Heart right ventricle (tissue), 16 donors: ENCODE results near the gene GPI. TPM values are rescaled to one million over a fixed set of nuclear protein-coding genes. Genes with fewer than 3 reads are reported as not detected.
A peak's percentile ranks its signal among the peaks of the same experiment; 100 is the strongest.

Experiments used
- ATAC-seq, 8 donors: fragments of 200-7000 bp; cut with Tn5 transposase; one replicate each; pipeline ENCODE4 v1.9.1; 2020; ENCODE audit warnings: mild to moderate bottlenecking in 8 of 8, moderate library complexity in 8 of 8, moderate number of reproducible peaks in 1 of 8
- DNase-seq, 2 donors: peaks; one replicate each; pipeline ENCODE4 v3.0.0-alpha.2; 2020
- H3K27ac ChIP-seq, 10 donors: fragments of 200-600 bp; sonication (generic) in 2 of 10; one replicate each; pipeline versions ENCODE4 v1.5.0 to v1.8.0; 2020 to 2022; ENCODE audit warnings: mild to moderate bottlenecking in 3 of 10
- H3K27me3 ChIP-seq, 7 donors: fragments of 200-600 bp; one replicate each; pipeline ENCODE4 v1.8.0; 2021 to 2022; ENCODE audit warnings: mild to moderate bottlenecking in 2 of 7
- H3K36me3 ChIP-seq, 9 donors: fragments of 200-600 bp; sonication (generic) in 1 of 9; one replicate each; pipeline versions ENCODE4 v1.5.0 to v1.8.0; 2020 to 2022; ENCODE audit warnings: mild to moderate bottlenecking in 2 of 9
- H3K4me1 ChIP-seq, 9 donors: fragments of 200-600 bp; sonication (generic) in 1 of 9; one replicate each; pipeline versions ENCODE4 v1.5.0 to v1.8.0; 2020 to 2022; ENCODE audit warnings: mild to moderate bottlenecking in 4 of 9
- H3K4me3 ChIP-seq, 10 donors: fragments of 200-600 bp; sonication (generic) in 2 of 10; one replicate each; pipeline versions ENCODE4 v1.5.0 to v1.8.0; 2020 to 2022; ENCODE audit warnings: mild to moderate bottlenecking in 7 of 10, moderate library complexity in 2 of 10
- H3K9me3 ChIP-seq, 11 donors: fragments of 200-600 bp in 10 of 11; sonication (generic) in 2 of 11; one replicate each; pipeline versions ENCODE4 v1.5.0 to v1.8.0; 2013 to 2022; ENCODE audit warnings: mild to moderate bottlenecking in 2 of 11, control low read depth in 1 of 11, moderate library complexity in 1 of 11
- WGBS, 2 donors: extraction: QIAGEN DNeasy Blood & Tissue Kit; methylation state at CpG; one replicate each; pipeline ENCODE4 v1.1.7; 2013; ENCODE audit warnings: inconsistent platforms in 1 of 2; 5-methylcytosine and 5-hydroxymethylcytosine counted together
- intact Hi-C, 10 donors: fragments of 100-400 bp; cut with DNase I; formaldehyde crosslinking; loops; one replicate each; pipeline versions ENCODE4 v1.11.1 to v1.14.2; 2022
- polyA plus RNA-seq, 2 donors: library from polyadenylated mRNA; stranded (reverse); fragments of 200-250 nt; gene quantifications; one replicate each; pipeline ENCODE4 v1.2.3, GENCODE V29; 2013
- total RNA-seq, 10 donors: library from RNA; stranded (reverse); fragmentation: NEBNext Ultra II Directional in 3 of 10; extraction: Animal tissue kit (Norgen Biotek cat#: 25700) in 3 of 10; gene quantifications; one replicate each; pipeline versions ENCODE4 v1.2.1 to v1.2.4, GENCODE V29; 2021 to 2023
- TF ChIP-seq, protein P1 (sequence below), 9 donors: fragments of 200-600 bp; sonication (generic) in 2 of 9; IDR thresholded peaks; one replicate each; pipeline versions ENCODE4 v1.5.0 to v1.8.0; 2021 to 2022; ENCODE audit warnings: antibody characterized with exemption in 9 of 9, mild to moderate bottlenecking in 5 of 9, moderate library complexity in 1 of 9
- donor health status: Arrhythmogenic right ventricular cardiomyopathy.
- donor health status: ischemic (EF 13 %, LVEDD 7.1; RV severe dilation, severe dysfunction).
- donor health status: healthy with polysubstance abuse.
- donor health status: DM: no; HTN: yes; CAD: no.
- donor health status: DM: no; HTN: no; CAD: no.
- donor health status: ischemic (EF 25% LVEDD 6.9; RV normal size, moderate dysfunction).
- donor health status: ischemic (EF 25% LVEDD 5.7; RV mildly dilated, moderate dysfunction).
- donor health status: healthy.
- donor health status: DM: yes; HTN: yes; CAD: no.
- donor health status: Ischemic cardiomyopathy.
- donor health status: ischemic (EF 35%, LVEDD 5.7; RV mildly dilated, moderate dysfunction).
- donor health status: nonischemic (EF 11% LVEDD 7.7; RV severe dilation, severe dysfunction).
- donor health status: DM: yes; HTN: yes; CAD: no.
- donor health status: PGD.
- donor health status: ischemic (EF 29% LVEDD 5.4; RV normal size, mild dysfunction).
- donor health status: nonischemic (EF 23%, LVEDD 6.1; RV moderate dilation, normal function).

The GPI gene
- total and polyA plus RNA-seq, 12 donors: 178 to 711 (median 558) TPM

DNA sequence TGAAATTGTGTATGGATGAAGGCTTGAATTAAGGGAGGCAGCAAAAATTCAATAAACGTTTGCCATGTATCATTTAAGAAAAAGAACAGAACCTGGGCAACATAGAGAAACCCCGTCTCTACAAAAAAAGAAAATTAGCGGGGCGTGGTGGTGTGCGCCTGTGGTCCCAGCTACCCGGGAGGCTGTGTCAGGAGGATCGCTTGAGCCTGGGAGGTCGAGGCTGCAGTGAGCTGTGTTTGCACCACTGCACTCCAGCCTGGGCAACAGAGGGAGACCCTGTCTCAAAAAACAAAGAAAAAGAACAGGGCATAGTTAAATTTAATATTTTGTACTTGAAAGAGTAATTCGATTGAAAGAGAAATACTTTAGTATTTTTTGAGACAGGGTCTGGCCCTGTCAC is 64.6 kb downstream of the GPI start:
- no peaks in the 10 kb centered on the region for H3K9me3 ChIP-seq
- H3K4me3 ChIP-seq: peak overlapping the region; percentile 76 to 98 (median 90)
- H3K4me1 ChIP-seq: peaks cover 11 to 64% (median 49%) of the 10 kb centered on the region in 9 donors
- ATAC-seq: no peak
- DNase-seq: no peak
- peak overlapping the region in 8 of 10 donors; percentile 1 to 96 (median 93) for H3K27ac ChIP-seq
- H3K36me3 ChIP-seq: peaks cover 0 to 39% (median 6%) of the 10 kb centered on the region in 9 donors
- intact Hi-C loops: loop anchor here in 2 of 10 donors (2.0 to 5.0 kb wide), 2 partner anchors 62 to 71 kb away; partner anchors contain the start of gene GPI (in 1 of the 2)
- H3K27me3 ChIP-seq: no peaks in the 10 kb centered on the region
- 77 to 78% methylated on average over 9 of the region's 9 CpGs for WGBS, 2 donors
- TF ChIP-seq, protein P1, sequence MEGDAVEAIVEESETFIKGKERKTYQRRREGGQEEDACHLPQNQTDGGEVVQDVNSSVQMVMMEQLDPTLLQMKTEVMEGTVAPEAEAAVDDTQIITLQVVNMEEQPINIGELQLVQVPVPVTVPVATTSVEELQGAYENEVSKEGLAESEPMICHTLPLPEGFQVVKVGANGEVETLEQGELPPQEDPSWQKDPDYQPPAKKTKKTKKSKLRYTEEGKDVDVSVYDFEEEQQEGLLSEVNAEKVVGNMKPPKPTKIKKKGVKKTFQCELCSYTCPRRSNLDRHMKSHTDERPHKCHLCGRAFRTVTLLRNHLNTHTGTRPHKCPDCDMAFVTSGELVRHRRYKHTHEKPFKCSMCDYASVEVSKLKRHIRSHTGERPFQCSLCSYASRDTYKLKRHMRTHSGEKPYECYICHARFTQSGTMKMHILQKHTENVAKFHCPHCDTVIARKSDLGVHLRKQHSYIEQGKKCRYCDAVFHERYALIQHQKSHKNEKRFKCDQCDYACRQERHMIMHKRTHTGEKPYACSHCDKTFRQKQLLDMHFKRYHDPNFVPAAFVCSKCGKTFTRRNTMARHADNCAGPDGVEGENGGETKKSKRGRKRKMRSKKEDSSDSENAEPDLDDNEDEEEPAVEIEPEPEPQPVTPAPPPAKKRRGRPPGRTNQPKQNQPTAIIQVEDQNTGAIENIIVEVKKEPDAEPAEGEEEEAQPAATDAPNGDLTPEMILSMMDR (IDR thresholded peaks at IDR 0.05): no peak

DNA sequence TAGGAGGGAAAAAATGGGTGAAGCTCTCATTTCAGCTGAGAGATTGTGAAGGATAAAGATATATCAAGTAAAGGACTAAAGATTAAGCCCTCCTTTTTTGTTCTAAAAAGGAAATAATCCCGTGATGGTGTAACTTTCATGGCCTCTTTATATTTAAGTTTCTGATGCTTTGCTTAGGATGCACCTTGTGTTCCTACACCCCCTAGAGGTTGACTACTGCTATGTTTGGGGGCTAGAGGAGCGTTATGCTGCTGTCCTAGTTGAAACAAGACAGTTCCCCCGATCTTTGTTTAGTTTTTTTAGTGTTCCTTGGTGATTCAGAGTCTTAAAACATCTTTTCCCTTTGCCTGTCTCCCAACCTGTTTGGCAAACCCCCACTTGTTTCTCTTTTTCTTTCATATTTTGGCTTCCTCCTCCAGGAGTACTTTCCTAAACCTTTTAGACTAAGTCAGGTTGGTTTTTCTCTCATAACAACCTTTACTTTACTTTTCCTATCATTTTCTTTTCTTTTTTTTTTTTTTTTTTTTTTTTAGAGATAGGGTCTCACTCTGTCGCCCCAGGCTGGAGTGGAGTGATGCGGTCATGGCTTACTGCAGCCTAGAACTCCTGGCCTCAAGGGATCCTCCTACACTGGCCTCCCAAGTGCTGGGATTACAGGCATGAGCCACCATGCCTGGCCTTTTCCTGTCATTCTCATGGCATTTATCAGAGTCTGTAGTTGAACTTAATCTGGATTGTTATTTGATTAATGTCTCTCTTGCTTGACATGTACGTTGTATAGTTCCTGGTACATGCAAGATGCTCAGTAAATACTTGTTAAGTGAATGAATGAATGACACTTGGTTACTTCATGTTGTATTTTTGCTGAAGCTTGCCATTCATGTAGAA is 66.0 kb downstream of the GPI start:
- intact Hi-C loops: no loop called here
- TF ChIP-seq, protein P1 (IDR thresholded peaks at IDR 0.05): peak; percentile 22 to 75 (median 58)
- H3K9me3 ChIP-seq: no peaks in the 10 kb centered on the region
- peaks cover 11 to 68% (median 49%) of the 10 kb centered on the region in 9 donors for H3K4me1 ChIP-seq
- no peaks in the 10 kb centered on the region for H3K27me3 ChIP-seq
- WGBS, 2 donors: 39 to 40% methylated on average over 6 of the region's 6 CpGs
- ATAC-seq (no peak), DNase-seq (no peak)
- H3K36me3 ChIP-seq: peaks cover 0 to 53% (median 20%) of the 10 kb centered on the region in 9 donors
- H3K4me3 ChIP-seq: peak overlapping the region in 7 of 10 donors; percentile 2 to 98 (median 91)
- peak overlapping the region in 8 of 10 donors; percentile 4 to 95 (median 49) for H3K27ac ChIP-seq

DNA sequence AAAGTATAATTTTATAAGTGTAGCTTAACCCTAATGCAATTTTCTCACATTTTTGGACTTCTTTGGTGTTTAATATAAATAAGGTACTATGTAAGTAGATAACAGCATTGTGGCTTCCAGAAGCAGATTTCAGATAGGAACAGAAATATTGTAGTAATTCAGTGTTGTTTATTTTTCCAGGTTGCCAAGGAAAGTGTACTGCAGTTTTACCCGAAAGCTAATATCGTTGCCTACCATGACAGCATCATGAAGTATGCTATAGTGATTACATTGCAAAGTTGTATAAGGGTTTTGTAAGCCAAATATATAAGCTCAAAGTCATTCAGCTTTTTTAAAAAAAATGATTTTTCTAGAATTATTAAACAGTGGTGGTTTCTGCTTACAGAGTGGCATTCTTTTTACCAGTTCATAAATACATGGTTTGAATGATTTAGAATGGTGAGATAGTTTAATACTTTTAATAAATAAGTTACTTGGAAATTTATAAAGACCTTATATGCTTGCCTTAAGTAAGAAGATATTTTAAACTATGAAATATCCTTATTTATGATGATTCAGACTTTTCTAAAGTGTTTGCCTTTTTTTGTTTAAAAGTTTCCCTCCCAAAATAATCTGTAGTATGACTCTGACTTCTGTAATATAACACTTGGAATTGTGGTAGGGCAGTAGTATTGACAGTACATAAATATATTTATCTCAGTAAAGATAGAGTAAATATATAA is 66.8 kb downstream of the GPI start:
- Histone ChIP-seq H3K27ac (peak overlapping the region in 8 of 10 donors; percentile 12 to 91 (median 62)), H3K36me3 (peaks cover 0 to 61% (median 29%) of the 10 kb centered on the region in 9 donors), H3K4me3 (peak overlapping the region in 1 of 10 donors; percentile 89), H3K27me3 (no peaks in the 10 kb centered on the region), H3K4me1 (peaks cover 11 to 68% (median 49%) of the 10 kb centered on the region in 9 donors), H3K9me3 (no peaks in the 10 kb centered on the region)
- no peak for ATAC-seq
- intact Hi-C loops: no loop called here
- DNase-seq: no peak
- WGBS, 2 donors: 57 to 66% methylated on average over 2 of the region's 2 CpGs
- TF ChIP-seq, protein P1 (IDR thresholded peaks at IDR 0.05): no peak

DNA sequence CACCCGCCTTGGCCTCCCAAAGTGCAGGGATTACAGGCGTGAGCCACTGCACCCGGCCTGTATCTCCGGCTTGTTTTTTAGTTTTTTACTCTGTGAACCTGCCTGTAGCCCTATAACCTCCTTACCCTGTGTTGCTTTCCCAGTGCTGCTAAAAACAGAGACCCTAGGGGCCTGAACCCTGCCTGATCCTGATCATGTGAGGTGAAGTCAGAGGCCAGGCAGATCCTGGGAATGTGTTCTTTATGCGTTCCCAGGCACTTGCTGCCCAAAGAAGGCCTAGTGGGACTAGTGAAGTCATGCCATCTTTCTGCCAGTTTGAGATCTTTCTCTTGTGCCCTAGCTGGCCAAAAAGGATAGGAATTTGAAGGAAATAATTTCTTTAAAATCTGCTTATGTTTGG is 67.8 kb downstream of the GPI start:
- 61 to 72% methylated on average over 5 of the region's 5 CpGs for WGBS, 2 donors

More for the DNA sequence above, 67.8 kb downstream of the GPI start:
- Histone ChIP-seq H3K27me3 (no peaks in the 10 kb centered on the region), H3K4me1 (peaks cover 8 to 63% (median 46%) of the 10 kb centered on the region in 9 donors), H3K27ac (peak overlapping the region in 7 of 10 donors; percentile 47 to 76 (median 62)), H3K36me3 (peaks cover 0 to 71% (median 31%) of the 10 kb centered on the region in 9 donors), H3K9me3 (no peaks in the 10 kb centered on the region), H3K4me3 (no peak overlapping the region)
- TF ChIP-seq, protein P1 (IDR thresholded peaks at IDR 0.05): no peak
- intact Hi-C loops: no loop called here
- ATAC-seq (peak; percentile 13 to 71 (median 58)), DNase-seq (peak; percentile 35 to 69)
